Measurements from ENCODE around the gene SLC9A3.

The SLC9A3 gene

DNA sequence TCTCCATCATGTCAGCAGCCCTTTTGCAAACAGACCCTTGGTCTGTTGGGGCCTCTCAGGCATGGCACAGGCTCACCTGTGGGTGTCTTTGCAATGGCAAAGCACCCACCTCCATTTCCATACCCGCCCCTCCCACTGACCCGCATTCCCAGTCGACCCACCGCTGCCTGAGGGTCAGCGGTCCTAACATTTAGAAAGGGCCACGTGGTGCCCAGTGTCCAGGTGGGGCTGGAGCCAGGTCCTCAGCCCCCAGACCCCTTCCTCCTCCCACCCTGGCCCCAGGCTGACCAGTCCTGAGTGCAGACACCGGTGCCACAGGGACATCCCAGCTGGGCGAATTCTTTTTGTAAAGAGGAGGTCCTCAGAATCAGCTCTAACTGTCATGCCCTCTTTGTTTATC is 44.6 kb upstream of the SLC9A3 start:
- Histone ChIP-seq H3K4me3 (ENCODE audit: low read length) (no peak overlapping the region), H3K9me2 (replicated peaks; ENCODE audit: control insufficient read depth, low read length) (no peaks in the 10 kb centered on the region), H3K4me2 (ENCODE audit: low read length) (no peak overlapping the region), H3K36me3 (ENCODE audit: control insufficient read depth, low read length) (no peaks in the 10 kb centered on the region), H3F3A (ENCODE audit: control insufficient read depth, insufficient read depth) (no peaks in the 10 kb centered on the region), H3K27ac (ENCODE audit: low read depth, low read length) (no peak overlapping the region), H3K9me3 (ENCODE audit: control insufficient read depth, insufficient read depth, low read length) (no peaks in the 10 kb centered on the region), H4K20me1 (ENCODE audit: control insufficient read depth, insufficient read depth, low read depth, low read length) (no peaks in the 10 kb centered on the region), H3K79me2 (ENCODE audit: control insufficient read depth, low read length) (no peaks in the 10 kb centered on the region), H3K27me3 (ENCODE audit: control insufficient read depth, low read length) (peaks cover 4% of the 10 kb centered on the region; the same call in 1 of the 2 replicates), H3K4me1 (ENCODE audit: control insufficient read depth, low read length) (no peaks in the 10 kb centered on the region)
- no peak for TF ChIP-seq EZH2phosphoT487 (IDR thresholded peaks at IDR 0.05; ENCODE audit: borderline replicate concordance, low read length)
- TF ChIP-seq, protein P1, sequence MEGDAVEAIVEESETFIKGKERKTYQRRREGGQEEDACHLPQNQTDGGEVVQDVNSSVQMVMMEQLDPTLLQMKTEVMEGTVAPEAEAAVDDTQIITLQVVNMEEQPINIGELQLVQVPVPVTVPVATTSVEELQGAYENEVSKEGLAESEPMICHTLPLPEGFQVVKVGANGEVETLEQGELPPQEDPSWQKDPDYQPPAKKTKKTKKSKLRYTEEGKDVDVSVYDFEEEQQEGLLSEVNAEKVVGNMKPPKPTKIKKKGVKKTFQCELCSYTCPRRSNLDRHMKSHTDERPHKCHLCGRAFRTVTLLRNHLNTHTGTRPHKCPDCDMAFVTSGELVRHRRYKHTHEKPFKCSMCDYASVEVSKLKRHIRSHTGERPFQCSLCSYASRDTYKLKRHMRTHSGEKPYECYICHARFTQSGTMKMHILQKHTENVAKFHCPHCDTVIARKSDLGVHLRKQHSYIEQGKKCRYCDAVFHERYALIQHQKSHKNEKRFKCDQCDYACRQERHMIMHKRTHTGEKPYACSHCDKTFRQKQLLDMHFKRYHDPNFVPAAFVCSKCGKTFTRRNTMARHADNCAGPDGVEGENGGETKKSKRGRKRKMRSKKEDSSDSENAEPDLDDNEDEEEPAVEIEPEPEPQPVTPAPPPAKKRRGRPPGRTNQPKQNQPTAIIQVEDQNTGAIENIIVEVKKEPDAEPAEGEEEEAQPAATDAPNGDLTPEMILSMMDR (IDR thresholded peaks at IDR 0.05; ENCODE audit: low read depth, low read length, poor library complexity, severe bottlenecking): no peak

DNA sequence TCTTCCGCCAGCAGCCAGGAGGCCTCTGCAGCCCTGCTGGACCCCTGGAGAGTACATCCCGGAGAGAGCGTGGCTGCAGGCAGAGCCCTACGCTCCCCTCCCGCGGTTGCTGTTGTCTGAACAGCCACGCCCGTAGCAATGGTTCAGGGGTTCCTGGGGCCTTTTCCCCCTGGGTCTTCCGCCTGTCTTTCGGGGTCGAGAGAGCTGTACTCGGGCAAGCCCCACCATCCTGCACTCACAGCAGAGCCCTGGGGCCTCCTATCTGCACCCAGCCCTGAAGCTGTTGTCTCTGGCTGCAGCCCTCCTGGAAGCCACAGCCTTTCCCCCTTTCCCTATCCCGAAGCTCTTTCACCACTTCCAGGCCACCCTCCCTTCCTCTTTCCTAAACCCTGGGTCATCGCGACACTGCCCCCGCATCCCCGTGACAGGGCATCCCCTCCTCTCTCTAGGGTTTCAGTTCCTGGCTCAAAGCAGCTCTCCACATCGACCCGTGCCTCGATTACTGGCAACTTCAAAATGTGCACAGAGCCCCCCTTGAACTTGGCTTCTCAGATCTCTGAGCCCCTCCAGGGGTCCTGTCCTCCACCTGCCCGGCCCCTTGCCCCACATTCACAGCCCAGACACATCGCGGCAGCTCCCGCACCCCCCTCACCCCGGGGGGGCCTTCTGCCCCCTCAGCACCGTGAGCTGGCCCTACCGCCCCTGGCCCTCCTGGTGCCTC is 44.0 kb upstream of the SLC9A3 start:
- Histone ChIP-seq H3K9me3 (ENCODE audit: control insufficient read depth, insufficient read depth, low read length) (no peaks in the 10 kb centered on the region), H3K9me2 (replicated peaks; ENCODE audit: control insufficient read depth, low read length) (no peaks in the 10 kb centered on the region), H3K27me3 (ENCODE audit: control insufficient read depth, low read length) (peaks cover 4% of the 10 kb centered on the region; the same call in 1 of the 2 replicates), H3K4me3 (ENCODE audit: low read length) (no peak overlapping the region), H3K27ac (ENCODE audit: low read depth, low read length) (no peak overlapping the region), H4K20me1 (ENCODE audit: control insufficient read depth, insufficient read depth, low read depth, low read length) (no peaks in the 10 kb centered on the region), H3F3A (ENCODE audit: control insufficient read depth, insufficient read depth) (no peaks in the 10 kb centered on the region), H3K4me1 (ENCODE audit: control insufficient read depth, low read length) (no peaks in the 10 kb centered on the region), H3K4me2 (ENCODE audit: low read length) (no peak overlapping the region), H3K79me2 (ENCODE audit: control insufficient read depth, low read length) (no peaks in the 10 kb centered on the region), H3K36me3 (ENCODE audit: control insufficient read depth, low read length) (no peaks in the 10 kb centered on the region)
- TF ChIP-seq EZH2phosphoT487 (IDR thresholded peaks at IDR 0.05; ENCODE audit: borderline replicate concordance, low read length): no peak
- TF ChIP-seq, protein P1 (IDR thresholded peaks at IDR 0.05; ENCODE audit: low read depth, low read length, poor library complexity, severe bottlenecking): no peak

DNA sequence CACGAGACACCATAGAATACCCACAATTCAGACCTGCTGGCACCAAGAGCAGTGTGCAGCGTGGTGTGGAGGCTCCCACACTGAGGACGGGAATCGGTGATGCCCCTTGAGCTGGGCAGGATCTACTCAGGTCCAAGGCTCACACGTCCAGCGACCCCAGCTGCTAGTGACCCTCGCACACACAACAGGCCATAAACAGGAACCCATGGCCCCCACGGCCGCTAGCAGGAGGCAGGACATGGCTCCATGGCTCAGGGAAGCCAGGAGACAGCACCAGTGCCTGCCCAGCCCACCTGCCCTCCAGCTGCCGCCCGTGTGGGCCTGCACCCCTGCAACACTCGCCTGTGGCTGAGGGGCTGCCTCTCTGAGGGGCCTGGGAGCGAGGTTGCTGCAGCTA is 43.4 kb upstream of the SLC9A3 start:
- Histone ChIP-seq H3K27me3 (ENCODE audit: control insufficient read depth, low read length) (peaks cover 3% of the 10 kb centered on the region; the same call in 1 of the 2 replicates), H3K27ac (ENCODE audit: low read depth, low read length) (no peak overlapping the region), H3K4me3 (ENCODE audit: low read length) (no peak overlapping the region), H3K9me2 (replicated peaks; ENCODE audit: control insufficient read depth, low read length) (no peaks in the 10 kb centered on the region), H3F3A (ENCODE audit: control insufficient read depth, insufficient read depth) (no peaks in the 10 kb centered on the region), H3K9me3 (ENCODE audit: control insufficient read depth, insufficient read depth, low read length) (no peaks in the 10 kb centered on the region), H3K79me2 (ENCODE audit: control insufficient read depth, low read length) (no peaks in the 10 kb centered on the region), H3K4me2 (ENCODE audit: low read length) (no peak overlapping the region), H4K20me1 (ENCODE audit: control insufficient read depth, insufficient read depth, low read depth, low read length) (no peaks in the 10 kb centered on the region), H3K36me3 (ENCODE audit: control insufficient read depth, low read length) (no peaks in the 10 kb centered on the region), H3K4me1 (ENCODE audit: control insufficient read depth, low read length) (no peaks in the 10 kb centered on the region)
- TF ChIP-seq, protein P1 (IDR thresholded peaks at IDR 0.05; ENCODE audit: low read depth, low read length, poor library complexity, severe bottlenecking): no peak
- no peak for TF ChIP-seq EZH2phosphoT487 (IDR thresholded peaks at IDR 0.05; ENCODE audit: borderline replicate concordance, low read length)
